ENCODE data around the gene NPEPL1.

The NPEPL1 gene

GRCh38 chr20:58702859-58703648 is 10.5 kb downstream of the NPEPL1 start:
- DNase-seq = no peak

DNA sequence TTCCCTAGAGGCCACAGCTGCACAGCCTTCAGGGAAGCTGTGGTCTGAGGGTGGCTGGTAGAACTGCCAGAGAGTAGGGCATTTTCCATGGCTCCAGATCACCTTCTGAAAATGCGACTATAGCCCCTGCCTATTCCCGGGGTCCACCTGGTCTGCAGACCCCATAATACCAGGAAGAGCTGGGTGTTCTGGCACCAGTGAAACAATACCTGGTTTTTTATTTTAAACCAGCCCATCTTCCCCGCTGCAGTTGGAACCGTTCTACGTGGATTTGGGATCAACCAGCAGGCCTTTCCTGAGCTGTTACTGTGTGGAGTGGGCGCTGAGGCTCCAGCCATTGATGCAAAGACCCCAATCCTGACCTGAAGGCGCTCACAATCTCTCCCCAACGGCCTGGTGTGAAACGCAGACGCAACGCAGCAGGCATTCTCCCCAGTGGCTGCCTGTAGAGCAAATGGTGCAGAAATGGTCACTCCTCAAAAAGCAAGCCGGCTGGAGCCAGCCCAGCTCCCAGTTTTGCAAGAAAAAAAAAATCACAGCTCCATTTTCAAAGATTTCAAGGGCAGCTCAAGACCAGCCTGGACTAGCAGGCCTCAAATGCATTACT is 11.3 kb downstream of the NPEPL1 start:
- DNase-seq = no peak

DNA sequence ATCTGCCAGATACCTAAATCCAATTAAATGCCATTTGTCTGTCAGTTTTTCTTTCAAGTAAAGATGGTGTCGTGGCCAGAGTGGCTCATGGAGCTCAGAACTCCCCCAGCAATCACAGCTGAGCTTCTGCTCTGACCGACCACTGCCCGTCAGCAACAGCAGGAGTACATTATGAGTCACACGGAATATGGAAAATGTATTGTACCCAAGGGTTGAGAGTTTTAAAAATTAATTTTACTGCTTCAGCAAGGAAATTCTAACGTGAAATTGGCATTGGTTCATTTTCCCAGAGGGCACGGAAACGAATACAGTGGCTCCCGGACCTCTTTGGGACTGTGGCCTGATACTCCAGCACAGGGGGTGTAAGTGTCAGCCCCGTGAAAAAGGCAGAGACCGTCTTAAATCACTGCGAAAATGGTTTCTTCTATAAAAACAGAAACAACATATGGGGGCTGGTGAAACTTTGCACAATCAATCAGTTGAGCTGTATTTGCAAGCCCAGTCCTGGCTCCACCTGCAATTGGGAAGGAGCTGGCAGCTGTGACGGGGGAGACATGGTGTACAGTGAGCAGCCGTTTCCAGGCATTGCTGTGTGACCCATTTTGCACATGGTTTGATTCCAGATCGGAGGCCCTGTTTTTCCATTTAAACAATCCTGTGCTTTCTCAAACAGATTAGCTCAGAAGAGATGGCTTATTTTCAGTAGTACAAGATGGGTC is 12.8 kb downstream of the NPEPL1 start:
- no peak for DNase-seq

DNA sequence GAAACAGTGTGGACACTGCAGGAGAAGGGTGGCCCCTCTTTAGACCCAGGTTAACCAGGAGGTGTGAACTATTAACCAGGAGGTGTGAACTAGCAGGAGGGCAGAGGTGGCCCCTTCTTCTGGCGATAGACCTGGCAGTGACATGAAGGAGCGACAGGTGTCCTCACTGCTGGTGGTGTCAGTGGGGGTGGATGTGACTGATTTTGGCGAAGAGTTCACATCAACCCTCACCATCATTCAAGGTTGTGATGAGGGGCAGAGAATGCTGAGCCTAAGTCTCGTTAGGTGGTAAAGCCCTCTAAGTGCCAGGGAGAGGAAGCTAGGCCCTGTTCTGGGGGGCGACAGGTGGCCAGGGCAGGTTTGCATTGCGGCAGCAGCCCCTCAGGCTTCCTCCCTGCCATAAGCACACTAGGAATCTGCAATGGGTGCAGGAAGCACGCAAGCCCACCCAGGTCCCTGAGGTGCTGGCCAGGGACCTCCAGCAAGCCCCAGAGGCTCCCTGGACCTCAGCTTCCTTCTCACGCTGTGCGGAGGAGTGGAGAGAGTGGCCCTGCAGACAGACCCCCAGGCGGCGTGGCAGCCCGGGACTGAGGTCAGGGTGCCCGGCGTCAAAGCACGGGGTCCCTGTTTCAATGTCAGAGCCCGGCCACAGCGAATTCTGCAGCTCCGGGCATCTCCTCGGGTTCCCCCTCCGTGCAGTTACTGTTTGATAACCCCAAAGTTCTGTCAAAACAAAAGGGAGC is 13.7 kb downstream of the NPEPL1 start:
- DNase-seq = no peak

GRCh38 chr20:58706975-58707681 is 14.5 kb downstream of the NPEPL1 start:
- DNase-seq = no peak

DNA sequence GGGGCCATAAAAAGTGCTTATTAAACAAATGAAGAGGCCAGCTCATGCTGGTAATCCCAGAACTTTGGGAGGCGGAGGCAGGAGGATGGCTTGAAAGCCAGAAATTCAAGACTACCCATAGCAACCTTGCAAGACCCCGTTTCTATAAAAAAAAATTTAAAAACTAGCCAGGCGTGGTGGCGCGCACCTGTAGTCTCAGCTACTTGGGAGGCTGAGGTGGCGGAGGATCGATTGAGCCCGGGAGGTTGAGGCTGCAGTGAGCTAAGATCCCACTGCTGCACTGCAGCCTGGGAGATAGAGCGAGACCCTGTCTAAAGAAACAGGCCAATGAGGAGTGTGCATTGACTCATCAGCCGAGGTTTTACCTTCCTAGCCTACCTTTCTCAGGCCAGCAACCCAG is 15.2 kb downstream of the NPEPL1 start:
- no peak for DNase-seq

- no peak for DNase-seq
These were observed 15.8 kb downstream of the NPEPL1 start for GRCh38 chr20:58708246-58708931.

DNA sequence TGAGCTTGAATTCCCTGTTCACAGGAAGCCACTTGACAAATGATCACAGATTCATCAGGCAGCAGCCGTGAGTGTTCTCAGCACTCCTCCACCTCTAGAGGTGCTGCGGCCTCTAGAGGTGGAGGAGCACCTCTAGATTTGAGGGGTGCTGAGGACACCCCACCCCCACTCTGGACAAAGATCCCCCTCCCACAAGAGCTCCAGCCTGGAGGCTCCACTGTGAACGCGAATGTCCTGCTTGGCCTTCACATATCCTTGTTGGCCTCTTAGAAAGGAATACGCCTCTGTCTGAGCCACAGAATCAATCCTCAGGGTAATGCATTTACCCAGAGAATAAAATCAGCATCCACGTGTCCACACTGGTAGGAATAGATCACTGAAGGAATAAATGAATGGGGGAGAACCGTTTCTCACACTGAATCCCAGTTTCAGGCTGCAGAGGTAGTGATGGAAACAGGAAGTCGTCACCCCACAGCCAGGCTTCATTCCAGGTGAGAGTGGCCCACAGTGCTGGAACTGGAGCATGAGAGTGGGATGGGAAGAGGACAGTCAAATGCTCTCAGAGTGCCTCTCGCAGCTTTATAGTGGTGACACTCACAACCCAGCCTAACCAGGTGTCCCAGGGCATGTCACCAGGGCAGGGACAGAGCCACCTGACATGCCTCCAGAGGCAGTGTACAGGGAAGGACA is 16.6 kb downstream of the NPEPL1 start:
- DNase-seq = no peak

DNA sequence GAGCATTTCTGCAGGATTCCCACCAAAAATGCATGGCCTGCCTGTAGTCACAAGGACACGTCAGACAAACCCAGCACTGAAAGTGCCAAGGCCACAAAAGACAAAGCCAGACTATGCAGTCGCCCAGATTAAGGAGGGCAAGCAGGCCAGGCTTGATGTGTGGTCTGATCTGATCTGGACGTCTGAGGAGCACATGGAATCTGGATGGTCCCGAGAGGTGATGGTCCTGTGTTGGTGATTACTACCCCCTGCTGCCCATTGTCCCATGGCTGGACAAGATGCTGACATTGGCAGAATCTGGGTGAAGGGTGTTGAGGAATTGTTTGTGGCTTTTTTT is 17.1 kb downstream of the NPEPL1 start:
- no peak for DNase-seq

DNA sequence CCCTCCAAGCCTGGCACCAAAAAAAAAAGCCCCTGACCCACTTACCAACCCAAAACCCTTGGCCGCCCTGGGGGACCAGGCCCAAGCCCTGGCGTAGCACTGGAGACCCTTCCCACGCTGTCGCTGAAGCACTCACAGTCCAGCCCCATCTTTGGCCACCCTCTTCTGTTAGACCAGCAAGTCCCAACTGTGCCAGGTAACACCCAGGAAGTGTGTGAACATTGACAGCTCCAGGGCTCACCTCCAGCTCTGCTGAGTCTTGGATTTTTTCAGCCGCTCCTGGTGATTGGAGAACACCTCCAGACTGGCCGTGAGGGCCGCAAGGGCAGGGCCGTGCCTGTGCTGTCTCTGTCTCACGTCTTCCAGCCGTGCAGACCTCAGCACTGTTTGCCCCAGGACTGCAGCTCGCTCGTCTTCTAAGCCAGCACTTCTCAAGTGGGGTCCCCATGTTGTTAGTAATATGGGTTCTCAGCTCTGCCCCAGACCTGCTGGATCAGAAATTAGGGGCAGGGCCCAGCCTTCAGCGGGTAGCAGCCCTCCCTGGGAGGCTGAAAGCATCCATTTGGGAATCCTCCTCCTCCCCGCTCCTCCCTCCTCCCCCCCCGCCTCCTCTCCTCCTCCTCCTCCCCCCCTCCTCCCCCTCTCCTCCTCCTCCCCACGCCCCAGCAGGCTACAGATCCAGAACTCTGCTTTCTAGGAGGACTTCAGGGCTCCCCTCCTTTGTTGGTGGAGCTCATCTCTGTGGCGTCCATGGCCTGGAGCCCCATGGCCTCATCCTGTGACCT is 18.1 kb downstream of the NPEPL1 start:
- DNase-seq = no peak

GRCh38 chr20:58711266-58712051 is 18.9 kb downstream of the NPEPL1 start:
- no peak for DNase-seq

- no peak for DNase-seq
These were observed 19.7 kb downstream of the NPEPL1 start for GRCh38 chr20:58712151-58712791.

GRCh38 chr20:58712806-58713731 is 20.5 kb downstream of the NPEPL1 start:
- DNase-seq = no peak

DNA sequence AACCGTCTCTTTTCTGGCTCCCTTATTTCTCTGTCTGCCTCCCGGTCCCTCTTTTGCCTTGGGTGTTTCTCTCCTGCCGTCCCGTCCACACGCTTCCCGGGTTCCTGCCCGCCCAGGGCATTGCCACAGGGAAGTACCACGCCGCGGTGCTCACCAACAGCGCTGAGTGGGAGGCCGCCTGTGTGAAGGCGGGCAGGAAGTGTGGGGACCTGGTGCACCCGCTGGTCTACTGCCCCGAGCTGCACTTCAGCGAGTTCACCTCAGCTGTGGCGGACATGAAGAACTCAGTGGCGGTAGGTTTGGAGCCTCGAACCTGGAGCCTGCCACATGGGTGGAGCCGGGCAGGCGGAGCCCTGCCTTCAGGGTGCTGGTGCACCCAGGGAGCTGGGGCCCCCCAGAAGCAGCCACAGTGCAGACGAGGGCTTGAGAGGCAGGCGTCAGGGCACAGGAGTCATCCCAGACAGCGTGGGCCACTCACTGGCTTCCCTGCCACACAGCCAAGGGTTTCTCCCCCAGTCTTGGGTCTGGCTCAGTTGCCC is 21.3 kb downstream of the NPEPL1 start:
- DNase-seq = no peak

DNA sequence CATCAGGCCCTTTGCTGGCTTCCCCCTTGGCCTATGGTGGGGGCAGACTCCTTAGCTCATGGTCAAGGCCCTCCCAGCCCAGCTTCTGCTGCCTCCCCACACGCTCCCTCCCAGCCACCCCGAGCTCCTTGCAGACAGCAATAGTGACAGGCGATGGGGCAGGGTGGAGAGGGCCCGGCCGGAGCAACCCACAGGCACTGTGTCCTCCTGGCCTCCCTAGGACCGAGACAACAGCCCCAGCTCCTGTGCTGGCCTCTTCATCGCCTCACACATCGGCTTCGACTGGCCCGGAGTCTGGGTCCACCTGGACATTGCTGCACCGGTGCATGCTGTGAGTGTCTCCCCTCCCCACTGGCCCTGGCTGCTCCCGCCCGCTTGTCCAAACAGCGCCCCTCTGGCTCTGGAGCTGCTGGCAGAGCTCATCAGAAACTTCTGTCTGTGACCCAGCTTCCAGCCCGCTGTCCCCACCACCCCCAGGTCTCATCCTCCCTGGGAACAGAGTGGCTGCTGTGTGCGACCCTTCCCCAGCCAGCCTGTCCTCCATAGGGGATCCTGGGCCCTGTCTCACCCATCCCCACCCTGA is 21.8 kb downstream of the NPEPL1 start:
- no peak for DNase-seq

- no peak for DNase-seq
These were observed 22.3 kb downstream of the NPEPL1 start for GRCh38 chr20:58714923-58715351.

DNA sequence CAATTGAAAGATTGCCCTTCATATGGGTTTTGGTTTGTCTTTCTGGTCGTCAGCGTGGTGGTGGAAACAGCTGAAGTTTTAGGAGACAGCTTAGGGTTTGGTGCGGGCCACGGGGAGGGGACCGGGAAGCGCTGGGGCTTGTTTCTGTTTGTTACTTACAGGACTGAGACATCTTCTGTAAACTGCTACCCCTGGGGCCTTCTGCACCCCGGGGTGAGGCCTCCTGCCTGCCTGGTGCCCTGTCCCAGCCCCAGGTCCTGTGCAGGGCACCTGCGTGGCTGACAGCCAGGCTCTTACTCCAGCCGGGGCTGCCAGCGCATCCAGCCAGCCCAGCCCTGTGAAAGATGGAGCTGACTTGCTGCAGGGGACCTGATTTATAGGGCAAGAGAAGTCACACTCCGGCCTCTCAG is 22.8 kb downstream of the NPEPL1 start:
- DNase-seq = no peak

Data from HCEC 1CT (cell line).